HL-60/S4 treated with phorbol 12-myristate 13-acetate at 8.2 ng/mL for 4 days and 3 days (cell line): Measurements from ENCODE around the gene NME3.

Experiments
- in situ Hi-C: fragments of 300-500 bp; cut with MboI; formaldehyde crosslinking; loops from 2 replicates; pipeline ENCODE4 v1.15.0; 2022; ENCODE audit warnings: low sequenced_read_pairs

The NME3 gene

GRCh38 chr16:1781758-1782407, 10.5 kb upstream of the NME3 start:
- in situ Hi-C loops, result no loop called here

- in situ Hi-C loops, result no loop called here
These were observed 9.9 kb upstream of the NME3 start for GRCh38 chr16:1781254-1781653.

- in situ Hi-C loops, result no loop called here
These were observed 9.3 kb upstream of the NME3 start for GRCh38 chr16:1780677-1781072.

GRCh38 chr16:1779741-1780676, 8.7 kb upstream of the NME3 start:
- in situ Hi-C loops, result no loop called here

- in situ Hi-C loops, result no loop called here
These were observed 7.9 kb upstream of the NME3 start for GRCh38 chr16:1779234-1779701.

- in situ Hi-C loops, result no loop called here
These were observed 7.1 kb upstream of the NME3 start for GRCh38 chr16:1778200-1779179.

GRCh38 chr16:1777375-1778199, 6.2 kb upstream of the NME3 start:
- in situ Hi-C loops, result no loop called here

GRCh38 chr16:1776991-1777374, 5.6 kb upstream of the NME3 start:
- in situ Hi-C loops, result no loop called here

GRCh38 chr16:1776672-1776955, 5.3 kb upstream of the NME3 start:
- in situ Hi-C loops, result no loop called here

GRCh38 chr16:1775846-1776671, 4.7 kb upstream of the NME3 start:
- in situ Hi-C loops, result no loop called here

GRCh38 chr16:1775006-1775845, 3.9 kb upstream of the NME3 start:
- in situ Hi-C loops, result no loop called here

- in situ Hi-C loops, result no loop called here
These were observed 3.1 kb upstream of the NME3 start for GRCh38 chr16:1774448-1774780.

GRCh38 chr16:1773703-1774447, 2.5 kb upstream of the NME3 start:
- in situ Hi-C loops, result no loop called here

GRCh38 chr16:1772908-1773702, 1.8 kb upstream of the NME3 start, which contains the start of gene MRPS34:
Gene MRPS34, minus strand, starts transcription at chr16:1773134. Its CDS starts 15 bp downstream, at chr16:1773119.
- in situ Hi-C loops, result no loop called here

GRCh38 chr16:1772362-1772907, 1.1 kb upstream of the NME3 start, which contains the start of gene EME2:
Gene EME2, plus strand, starts transcription at chr16:1772810. Its CDS starts 418 bp downstream, at chr16:1773228.
- in situ Hi-C loops, result no loop called here

GRCh38 chr16:1771864-1772361, 570 bp upstream of the NME3 start:
- in situ Hi-C loops, result no loop called here
